IMR-90 (cell line): ENCODE data around the gene ANXA4. TPM values are rescaled to one million over a fixed set of nuclear protein-coding genes. Genes with fewer than 3 reads are reported as not detected.

Experiments
- ATAC-seq: fragments of 200-7000 bp; cut with Tn5 transposase; 2 replicates; pipeline ENCODE4 v1.9.1; 2020; ENCODE audit warnings: low read depth, mild to moderate bottlenecking, moderate library complexity
- BruUV-seq: library from RNA; stranded (reverse); fragments of 400-500 nt; replicated peaks from 2 replicates; lab custom pipeline; 2021; lab: Mats Ljungman, UMichigan
- CTCF ChIA-PET: fragments of 300-600 bp; formaldehyde crosslinking; extraction: SDS; loops from one replicate; lab custom pipeline; 2021; ENCODE audit warnings: antibody characterized with exemption; lab: Yijun Ruan, JAX
- POLR2A ChIA-PET: fragments of 300-600 bp; sonication (Branson Sonifier 250); formaldehyde crosslinking; loops from one replicate; lab custom pipeline; 2022; ENCODE audit warnings: antibody characterized with exemption; ENCODE audit not compliant: unreplicated experiment; lab: Charles Lee
- DNase-seq: peaks from one replicate; pipeline ENCODE4 v3.0.0; 2013
- H2AFZ ChIP-seq: replicated peaks from 2 replicates; pipeline ENCODE3; 2013; ENCODE audit warnings: low read length, mild to moderate bottlenecking; ENCODE audit not compliant: poor library complexity
- H2AK5ac ChIP-seq: 2 replicates; pipeline ENCODE4 v1.6.1; 2013; ENCODE audit warnings: low read depth, low read length, inconsistent platforms
- H2AK9ac ChIP-seq: replicated peaks from 2 replicates; pipeline ENCODE3; 2013; ENCODE audit warnings: mild to moderate bottlenecking, low read depth, low read length, moderate library complexity; ENCODE audit not compliant: poor library complexity
- H2BK120ac ChIP-seq: 2 replicates; pipeline ENCODE4 v1.6.1; 2013; ENCODE audit warnings: low read depth, low read length, inconsistent platforms
- H2BK15ac ChIP-seq: 3 replicates; pipeline ENCODE4 v1.6.1; 2013; ENCODE audit warnings: low read depth, low read length, inconsistent platforms
- H2BK20ac ChIP-seq: 2 replicates; pipeline ENCODE4 v1.6.1; 2013; ENCODE audit warnings: low read depth, mild to moderate bottlenecking, inconsistent platforms, low read length, moderate library complexity
- H2BK5ac ChIP-seq: 2 replicates; pipeline ENCODE4 v1.6.1; 2013; ENCODE audit warnings: mild to moderate bottlenecking, low read depth, low read length, inconsistent platforms; ENCODE audit not compliant: poor library complexity, severe bottlenecking
- H3K14ac ChIP-seq: replicated peaks from 2 replicates; pipeline ENCODE4 v1.6.1; 2013; ENCODE audit warnings: low read depth, low read length, inconsistent platforms
- H3K18ac ChIP-seq: 2 replicates; pipeline ENCODE4 v1.6.1; 2013; ENCODE audit warnings: low read depth, low read length, control low read depth
- H3K23ac ChIP-seq: 2 replicates; pipeline ENCODE4 v1.6.1; 2013; ENCODE audit warnings: low read depth, low read length, inconsistent platforms
- H3K27ac ChIP-seq: 2 replicates; pipeline ENCODE4 v1.5.1; 2013; ENCODE audit warnings: mild to moderate bottlenecking, control low read depth, low read length; ENCODE audit not compliant: insufficient read depth
- H3K27me3 ChIP-seq: 2 replicates; pipeline ENCODE4 v1.6.1; 2013; ENCODE audit warnings: low read length; ENCODE audit not compliant: control insufficient read depth, insufficient read depth
- H3K36me3 ChIP-seq: 2 replicates; pipeline ENCODE4 v1.6.1; 2013; ENCODE audit warnings: low read length, mixed read lengths; ENCODE audit not compliant: control insufficient read depth, insufficient read depth
- H3K4ac ChIP-seq: 2 replicates; pipeline ENCODE4 v1.6.1; 2013; ENCODE audit warnings: low read depth, low read length, inconsistent platforms
- H3K4me1 ChIP-seq: 2 replicates; pipeline ENCODE4 v1.6.1; 2013; ENCODE audit warnings: low read length, mixed read lengths; ENCODE audit not compliant: control insufficient read depth, insufficient read depth
- H3K4me2 ChIP-seq: 2 replicates; pipeline ENCODE4 v1.6.1; 2013; ENCODE audit warnings: low read depth, mild to moderate bottlenecking, control low read depth, low read length, moderate library complexity
- H3K4me3 ChIP-seq: 2 replicates; pipeline ENCODE4 v1.5.1; 2013; ENCODE audit warnings: low read depth, mild to moderate bottlenecking, control low read depth, low read length, moderate library complexity; ENCODE audit not compliant: insufficient read depth
- H3K56ac ChIP-seq: 2 replicates; pipeline ENCODE4 v1.6.1; 2013; ENCODE audit warnings: low read length, inconsistent platforms; ENCODE audit not compliant: insufficient read depth; ENCODE audit errors: extremely low read depth
- H3K79me1 ChIP-seq, 2 experiments: 2 replicates each; pipeline ENCODE4 v1.6.1; 2013; ENCODE audit warnings: low read length in 2 of 2, inconsistent platforms in 1 of 2, low read depth in 1 of 2
- H3K9ac ChIP-seq: 2 replicates; pipeline ENCODE4 v1.6.1; 2013; ENCODE audit warnings: low read depth, low read length, control low read depth
- H3K9me1 ChIP-seq: 2 replicates; pipeline ENCODE4 v1.6.1; 2013; ENCODE audit warnings: low read length, inconsistent platforms; ENCODE audit not compliant: insufficient read depth
- H3K9me3 ChIP-seq: 2 replicates; pipeline ENCODE4 v1.6.1; 2013; ENCODE audit warnings: low read length; ENCODE audit not compliant: control insufficient read depth, insufficient read depth
- H4K20me1 ChIP-seq: 2 replicates; pipeline ENCODE4 v1.6.1; 2013; ENCODE audit warnings: low read length, inconsistent platforms; ENCODE audit not compliant: insufficient read depth
- H4K5ac ChIP-seq: 2 replicates; pipeline ENCODE4 v1.6.1; 2013; ENCODE audit warnings: mild to moderate bottlenecking, low read depth, low read length, control low read depth
- H4K8ac ChIP-seq, 2 experiments: 2 replicates each; pipeline ENCODE4 v1.6.1; 2013; ENCODE audit warnings: low read depth in 2 of 2, low read length in 2 of 2, control low read depth in 1 of 2, inconsistent platforms in 1 of 2
- H4K91ac ChIP-seq: 2 replicates; pipeline ENCODE4 v1.6.1; 2013; ENCODE audit warnings: low read depth, low read length, inconsistent platforms; ENCODE audit not compliant: insufficient read depth
- CHD1 ChIP-seq: IDR thresholded peaks from 2 replicates; pipeline ENCODE4 v1.6.1; 2012; ENCODE audit warnings: low read depth, low read length, improper control_type of control experiment
- CTCF ChIP-seq: conservative IDR thresholded peaks from 2 replicates; pipeline ENCODE4 v1.5.1; 2012; ENCODE audit warnings: mild to moderate bottlenecking, low read depth, low read length, improper control_type of control experiment
- ELK1 ChIP-seq: fragments of 150-350 bp; IDR thresholded peaks from 2 replicates; pipeline ENCODE4 v1.6.1; 2016; ENCODE audit warnings: low read depth, mild to moderate bottlenecking, low read length, moderate library complexity, borderline replicate concordance
- FOS ChIP-seq: fragments of 150-350 bp; IDR thresholded peaks from 2 replicates; pipeline ENCODE4 v1.6.1; 2016; ENCODE audit warnings: low read depth, low read length
- MAFK ChIP-seq: IDR thresholded peaks from 2 replicates; pipeline ENCODE4 v1.6.1; 2012; ENCODE audit warnings: low read depth, low read length, improper control_type of control experiment
- MAZ ChIP-seq: IDR thresholded peaks from 2 replicates; pipeline ENCODE4 v1.6.1; 2012; ENCODE audit warnings: low read depth, mild to moderate bottlenecking, low read length, improper control_type of control experiment, moderate library complexity, borderline replicate concordance
- NFE2L2 ChIP-seq: fragments of 150-350 bp; IDR thresholded peaks from 2 replicates; pipeline ENCODE4 v1.6.1; 2016; ENCODE audit warnings: low read depth, mild to moderate bottlenecking, low read length
- POLR2A ChIP-seq: IDR thresholded peaks from 2 replicates; pipeline ENCODE4 v1.6.1; 2012; ENCODE audit warnings: mild to moderate bottlenecking, low read depth, low read length
- RAD21 ChIP-seq: IDR thresholded peaks from 2 replicates; pipeline ENCODE4 v1.6.1; 2012; ENCODE audit warnings: low read length, improper control_type of control experiment
- SMC3 ChIP-seq: fragments of 150-350 bp; IDR thresholded peaks from 2 replicates; pipeline ENCODE4 v1.6.1; 2016; ENCODE audit warnings: low read depth, mild to moderate bottlenecking, antibody characterized with exemption, low read length, moderate library complexity
- USF2 ChIP-seq: fragments of 150-350 bp; IDR thresholded peaks from 2 replicates; pipeline ENCODE4 v1.6.1; 2017; ENCODE audit warnings: mild to moderate bottlenecking, antibody characterized with exemption, low read length, low read depth
- WGBS, 2 experiments: methylation state at CpG; one replicate each; pipeline versions ENCODE4 v1.1.5 to v1.1.7; 2013; ENCODE audit warnings: missing lambda C conversion rate in 2 of 2; ENCODE audit not compliant: insufficient read length in 1 of 2; ENCODE audit errors: extremely low coverage in 2 of 2; 5-methylcytosine and 5-hydroxymethylcytosine counted together
- dilution Hi-C: fragments of 300-500 bp; cut with HindIII; formaldehyde crosslinking; loops from one replicate; pipeline ENCODE4 v1.14.3; 2018; ENCODE audit warnings: low sequenced_read_pairs; ENCODE audit not compliant: unreplicated experiment
- in situ Hi-C: fragments of 300-500 bp; cut with MboI; formaldehyde crosslinking; loops from 3 replicates; pipeline ENCODE4 v1.14.3; 2019; ENCODE audit warnings: low sequenced_read_pairs, inconsistent platforms, mixed read lengths
- intact Hi-C: fragments of 100-400 bp; cut with micrococcal nuclease; formaldehyde crosslinking; loops from 2 replicates; pipeline ENCODE4 v1.10.0; 2022
- polyA plus RNA-seq, 3 experiments: library from polyadenylated mRNA; depleted of rRNA; stranded (reverse); fragments of >200 nt; gene quantifications; 2 replicates each; pipeline ENCODE4 v1.2.3, GENCODE V29; 2012; ENCODE audit warnings: low replicate concordance in 1 of 3
- total RNA-seq: library from RNA; depleted of rRNA; stranded (reverse); fragments of >200 nt; gene quantifications from 2 replicates; pipeline ENCODE4 v1.2.3, GENCODE V29; 2012

ANXA4 gene
- total and polyA plus RNA-seq, 2 of the 4 experiments (the other 2 are of a cell fraction) = 22.2 to 72.0 TPM

GRCh38 chr2:69863298-69863697 lies 121.4 kb downstream of the ANXA4 start:
- Histone ChIP-seq H3K14ac (no peak overlapping the region), H3K18ac (no peak overlapping the region), H3K4me2 (no peak overlapping the region), H4K5ac (no peak overlapping the region), H2BK15ac (no peak overlapping the region), H3K56ac (no peak overlapping the region), H3K36me3 (peaks cover 25% of the 10 kb centered on the region), H3K4me1 (no peaks in the 10 kb centered on the region), H3K4me3 (no peak overlapping the region), H3K27me3 (no peaks in the 10 kb centered on the region), H4K20me1 (no peaks in the 10 kb centered on the region), H3K27ac (no peak overlapping the region), H2AFZ (no peak overlapping the region), H4K91ac (no peak overlapping the region), H3K23ac (no peak overlapping the region), H4K8ac (no peak overlapping the region), H2BK5ac (no peak overlapping the region), H2AK9ac (no peak overlapping the region), H2BK20ac (no peak overlapping the region), H3K9me3 (no peaks in the 10 kb centered on the region), H3K9me1 (no peaks in the 10 kb centered on the region), H3K79me1 (no peaks in the 10 kb centered on the region; a peak in 1 of 4 replicates), H2AK5ac (no peak overlapping the region), H3K9ac (no peak overlapping the region), H2BK120ac (no peak overlapping the region), H3K4ac (no peak overlapping the region)
- no CpG with 5 or more reads among the region's 1 CpG for WGBS, 2 experiments
- ChIA-PET POLR2A (interaction anchor here (0.7 kb wide), 1 partner anchor 330 kb away, joined by 3 read pairs; no protein-coding TSS in a partner anchor), CTCF (interaction anchor here (0.6 kb wide), 1 partner anchor 133 kb away, joined by 4 read pairs; no protein-coding TSS in a partner anchor)
- TF ChIP-seq SMC3 (no peak), ELK1 (no peak), POLR2A (no peak), CHD1 (no peak), USF2 (no peak), MAZ (no peak), CTCF (no peak), FOS (no peak), MAFK (no peak), NFE2L2 (no peak), RAD21 (no peak)
- intact Hi-C loops = no loop called here
- no peak for DNase-seq
- ATAC-seq = no peak
- in situ Hi-C loops = no loop called here
- dilution Hi-C loops = no loop called here
- no TSS peak for BruUV-seq
